B cell (primary cell): ENCODE data around the gene SEC16A. TPM values are rescaled to one million over a fixed set of nuclear protein-coding genes. Genes with fewer than 3 reads are reported as not detected.

Experiments
- ATAC-seq: fragments of 200-7000 bp; cut with Tn5 transposase; one replicate; pipeline ENCODE4 v1.10.0; 2021; ENCODE audit warnings: low read depth, mild to moderate bottlenecking, moderate number of reproducible peaks, moderate library complexity
- CTCF ChIA-PET: fragments of 350-600 bp; sonication (Branson Sonifier 250); formaldehyde crosslinking; loops from one replicate; lab custom pipeline; 2021; ENCODE audit warnings: antibody characterized with exemption, inconsistent platforms; lab: Charles Lee
- POLR2A ChIA-PET: fragments of 350-600 bp; sonication (Branson Sonifier 250); formaldehyde crosslinking; loops from one replicate; lab custom pipeline; 2021; ENCODE audit warnings: antibody characterized with exemption; lab: Charles Lee
- DNase-seq: peaks from one replicate; pipeline ENCODE4 v3.0.0; 2013
- H2AFZ ChIP-seq: 2 replicates; pipeline ENCODE4 v1.6.1; 2012; ENCODE audit warnings: mild to moderate bottlenecking, low read depth, low read length; ENCODE audit not compliant: insufficient read depth, poor library complexity, severe bottlenecking
- H3K27ac ChIP-seq, 2 donors: 1 replicate in 1 of 2; 2 replicates in 1 of 2; pipeline ENCODE4 v1.5.1; 2012 to 2013; ENCODE audit warnings: low read length in 2 of 2, mild to moderate bottlenecking in 2 of 2, moderate library complexity in 1 of 2
- H3K27me3 ChIP-seq, 4 experiments: fragments of 200-600 bp in 1 of 4; sonication (generic) in 1 of 4; replicated peaks in 1 of 4; 1 replicate in 2 of 4; 2 replicates in 2 of 4; pipeline versions ENCODE4 v1.6.1 to v1.7.0; 2013 to 2016; ENCODE audit warnings: low read length in 3 of 4, mild to moderate bottlenecking in 2 of 4, mixed read lengths in 1 of 4, moderate library complexity in 1 of 4; ENCODE audit not compliant: insufficient read depth in 4 of 4, control insufficient read depth in 3 of 4; ENCODE audit errors: control extremely low read depth in 1 of 4
- H3K36me3 ChIP-seq, 2 experiments: replicated peaks in 1 of 2; 1 replicate in 1 of 2; 2 replicates in 1 of 2; pipeline versions ENCODE4 v1.6.1 to v1.7.1; 2013; ENCODE audit warnings: low read length in 1 of 2; ENCODE audit not compliant: insufficient read depth in 2 of 2, control insufficient read depth in 1 of 2; ENCODE audit errors: control extremely low read depth in 1 of 2, extremely low read depth in 1 of 2
- H3K4me1 ChIP-seq, 2 donors: fragments of 200-600 bp in 1 of 2; sonication (generic) in 1 of 2; 1 replicate in 1 of 2; 2 replicates in 1 of 2; pipeline versions ENCODE4 v1.5.1 to v1.6.1; 2013 to 2017; ENCODE audit warnings: low read length in 2 of 2; ENCODE audit not compliant: control insufficient read depth in 2 of 2, insufficient read depth in 2 of 2
- H3K4me2 ChIP-seq: replicated peaks from 2 replicates; pipeline ENCODE3; 2012; ENCODE audit warnings: mild to moderate bottlenecking, low read depth, low read length; ENCODE audit not compliant: poor library complexity, severe bottlenecking
- H3K4me3 ChIP-seq, 5 experiments: fragments of 200-600 bp in 1 of 5; sonication (generic) in 1 of 5; 1 replicate in 3 of 5; 2 replicates in 2 of 5; pipeline versions ENCODE4 v1.5.1 to v1.7.0; 2011 to 2016; ENCODE audit warnings: low read length in 4 of 5, mild to moderate bottlenecking in 4 of 5, low read depth in 2 of 5, control low read depth in 1 of 5, moderate library complexity in 1 of 5; ENCODE audit not compliant: insufficient read depth in 1 of 5; ENCODE audit errors: control extremely low read depth in 1 of 5, extremely low read depth in 1 of 5
- H3K79me2 ChIP-seq: fragments of 200-600 bp; sonication (generic); one replicate; pipeline ENCODE4 v1.6.0; 2016; ENCODE audit warnings: low read length; ENCODE audit not compliant: control insufficient read depth, insufficient read depth
- H3K9ac ChIP-seq: fragments of 200-600 bp; sonication (generic); 2 replicates; pipeline ENCODE4 v1.6.1; 2017; ENCODE audit warnings: mild to moderate bottlenecking, low read length, moderate library complexity
- H3K9me3 ChIP-seq, 3 donors: one replicate each; pipeline versions ENCODE4 v1.6.1 to v1.7.1; 2013; ENCODE audit warnings: low read length in 2 of 3; ENCODE audit not compliant: control insufficient read depth in 2 of 3, insufficient read depth in 1 of 3; ENCODE audit errors: control extremely low read depth in 1 of 3
- H4K20me1 ChIP-seq: 2 replicates; pipeline ENCODE4 v1.6.0; 2012; ENCODE audit warnings: mild to moderate bottlenecking, low read length; ENCODE audit not compliant: insufficient read depth, control insufficient read depth, poor library complexity, severe bottlenecking
- H3K27ac Mint-ChIP-seq: one replicate; pipeline ENCODE4 v1.8.0; 2021; ENCODE audit warnings: mixed read lengths
- H3K27me3 Mint-ChIP-seq: one replicate; pipeline ENCODE4 v1.8.0; 2021; ENCODE audit warnings: mixed read lengths
- H3K4me1 Mint-ChIP-seq: one replicate; pipeline ENCODE4 v1.8.0; 2021; ENCODE audit warnings: mixed read lengths
- H3K4me3 Mint-ChIP-seq: one replicate; pipeline ENCODE4 v1.8.0; 2021; ENCODE audit warnings: mixed read lengths
- H3K9me3 Mint-ChIP-seq: one replicate; pipeline ENCODE4 v1.8.0; 2022; ENCODE audit warnings: mixed read lengths; ENCODE audit not compliant: insufficient read depth
- EZH2 ChIP-seq: IDR thresholded peaks from 2 replicates; pipeline ENCODE4 v1.6.1; 2012; ENCODE audit warnings: borderline replicate concordance, low read depth, mild to moderate bottlenecking, moderate library complexity, low read length; ENCODE audit not compliant: insufficient read depth, poor library complexity, severe bottlenecking
- WGBS: methylation state at CpG from one replicate; pipeline ENCODE4 v1.1.5; 2013; ENCODE audit warnings: missing lambda C conversion rate; ENCODE audit not compliant: insufficient coverage; 5-methylcytosine and 5-hydroxymethylcytosine counted together
- intact Hi-C: fragments of 100-400 bp; cut with micrococcal nuclease; formaldehyde crosslinking; loops from one replicate; pipeline ENCODE4 v1.10.0; 2022
- polyA plus RNA-seq: library from polyadenylated mRNA; depleted of rRNA; stranded (reverse); fragments of >200 nt; gene quantifications from 2 replicates; pipeline ENCODE4 v1.2.3, GENCODE V29; 2012
- total RNA-seq, 2 donors: library from RNA; stranded (reverse); fragments of 120-200 nt in 1 of 2; gene quantifications; 1 replicate in 1 of 2; 2 replicates in 1 of 2; pipeline versions ENCODE4 v1.2.3 to v1.2.4, GENCODE V29; 2013 to 2022
- TF ChIP-seq, protein P1 (sequence below): fragments of 200-600 bp; IDR thresholded peaks from one replicate; pipeline ENCODE4 v1.8.0; 2022; ENCODE audit warnings: antibody characterized with exemption, mild to moderate bottlenecking

Gene SEC16A
- total and polyA plus RNA-seq, 2 donors (not counting 1 experiment from before 2014, with no cell fraction given), result 31.7 to 73.4 TPM

DNA sequence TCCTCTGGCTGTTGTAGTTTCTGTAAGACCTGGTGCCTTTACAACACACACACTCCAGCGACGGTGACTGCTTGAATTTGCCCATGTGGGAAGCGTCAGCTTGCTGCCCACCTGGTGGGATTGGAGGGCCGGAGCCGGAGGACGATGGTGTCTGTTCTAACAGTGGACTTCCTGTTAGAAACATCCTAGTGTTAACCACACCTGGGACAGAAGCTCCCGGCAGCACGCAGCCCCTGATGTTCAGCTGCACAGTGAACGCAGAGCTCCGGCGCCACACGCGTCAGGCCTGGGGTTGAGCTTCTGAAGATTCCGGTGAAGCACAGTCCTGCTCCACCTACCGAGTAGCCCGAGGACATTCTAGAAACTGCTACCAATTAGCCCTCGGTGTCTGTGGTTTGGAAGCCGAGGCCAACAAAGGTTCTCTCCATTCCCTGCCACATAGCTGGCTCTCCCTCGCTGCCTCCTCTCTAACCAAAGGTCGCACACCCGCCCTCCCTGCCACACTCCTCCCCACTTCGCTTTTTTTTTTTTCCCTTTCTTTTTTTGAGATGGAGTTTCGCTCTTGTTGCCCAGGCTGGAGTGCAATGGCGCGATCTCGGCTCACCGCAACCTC is 58.0 kb downstream of the SEC16A start:
- Histone ChIP-seq H2AFZ (no peak overlapping the region), H3K4me1 (no peaks in the 10 kb centered on the region), H3K9me3 (no peaks in the 10 kb centered on the region), H3K36me3 (peaks cover 0 to 49% of the 10 kb centered on the region in 2 experiments), H3K27me3 (no peaks in the 10 kb centered on the region), H3K4me3 (no peak overlapping the region), H4K20me1 (no peaks in the 10 kb centered on the region), H3K79me2 (no peaks in the 10 kb centered on the region), H3K9ac (no peak overlapping the region), H3K4me2 (no peak overlapping the region), H3K27ac (no peak overlapping the region)
- H3K4me3 Mint-ChIP-seq, result no peak overlapping the region
- H3K4me1 Mint-ChIP-seq, result no peaks in the 10 kb centered on the region
- WGBS, result 92% methylated on average over 22 of the region's 27 CpGs
- intact Hi-C loops, result no loop called here
- no peaks in the 10 kb centered on the region for H3K27me3 Mint-ChIP-seq
- no peaks in the 10 kb centered on the region for H3K9me3 Mint-ChIP-seq
- TF ChIP-seq EZH2, result no peak
- TF ChIP-seq, protein P1, sequence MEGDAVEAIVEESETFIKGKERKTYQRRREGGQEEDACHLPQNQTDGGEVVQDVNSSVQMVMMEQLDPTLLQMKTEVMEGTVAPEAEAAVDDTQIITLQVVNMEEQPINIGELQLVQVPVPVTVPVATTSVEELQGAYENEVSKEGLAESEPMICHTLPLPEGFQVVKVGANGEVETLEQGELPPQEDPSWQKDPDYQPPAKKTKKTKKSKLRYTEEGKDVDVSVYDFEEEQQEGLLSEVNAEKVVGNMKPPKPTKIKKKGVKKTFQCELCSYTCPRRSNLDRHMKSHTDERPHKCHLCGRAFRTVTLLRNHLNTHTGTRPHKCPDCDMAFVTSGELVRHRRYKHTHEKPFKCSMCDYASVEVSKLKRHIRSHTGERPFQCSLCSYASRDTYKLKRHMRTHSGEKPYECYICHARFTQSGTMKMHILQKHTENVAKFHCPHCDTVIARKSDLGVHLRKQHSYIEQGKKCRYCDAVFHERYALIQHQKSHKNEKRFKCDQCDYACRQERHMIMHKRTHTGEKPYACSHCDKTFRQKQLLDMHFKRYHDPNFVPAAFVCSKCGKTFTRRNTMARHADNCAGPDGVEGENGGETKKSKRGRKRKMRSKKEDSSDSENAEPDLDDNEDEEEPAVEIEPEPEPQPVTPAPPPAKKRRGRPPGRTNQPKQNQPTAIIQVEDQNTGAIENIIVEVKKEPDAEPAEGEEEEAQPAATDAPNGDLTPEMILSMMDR, result no peak
- no peak for DNase-seq
- H3K27ac Mint-ChIP-seq, result no peak overlapping the region
- POLR2A ChIA-PET, result no interaction called here
- ATAC-seq, result no peak
- CTCF ChIA-PET, result interaction anchor here (2.0 kb wide), 1 partner anchor 61 kb away, joined by 4 read pairs; no protein-coding TSS in a partner anchor

DNA sequence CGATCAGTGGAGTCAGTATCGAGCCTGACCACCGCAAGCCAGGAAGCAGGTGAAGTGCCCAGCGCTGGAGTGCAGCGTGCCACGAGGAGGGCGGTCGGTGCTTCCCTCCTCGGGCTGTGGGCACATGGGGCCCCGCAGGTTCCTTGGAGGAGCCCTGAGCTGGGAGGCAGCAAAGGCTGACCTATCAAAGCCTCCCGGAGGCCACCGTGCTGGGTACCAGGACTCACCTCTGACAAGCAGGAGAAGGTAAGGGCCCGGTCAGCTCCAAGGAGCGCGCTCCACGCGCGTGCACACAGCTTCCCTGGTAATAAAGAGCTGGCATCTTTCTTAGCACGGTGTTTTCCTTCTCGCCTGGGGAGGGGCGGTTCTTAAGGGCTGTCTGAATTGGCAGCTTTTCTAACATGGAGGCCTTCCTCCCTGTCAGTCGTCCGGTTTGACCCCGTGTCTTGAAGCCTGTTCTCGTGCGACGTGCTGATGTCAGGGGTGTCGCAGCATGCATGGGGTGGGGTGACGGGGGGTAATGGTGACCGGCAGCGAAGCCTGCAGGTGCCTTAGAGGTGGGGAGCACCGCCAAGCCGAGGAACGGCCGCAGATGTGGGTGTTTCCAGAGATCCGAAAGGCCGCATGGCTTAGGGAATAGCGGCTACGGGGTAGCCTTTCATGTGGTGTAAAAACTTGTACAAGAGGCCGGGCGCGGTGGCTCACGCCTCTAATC is 59.3 kb downstream of the SEC16A start:
- no peaks in the 10 kb centered on the region for H3K79me2 ChIP-seq
- no peaks in the 10 kb centered on the region for H3K4me1 ChIP-seq
- Mint-ChIP-seq H3K27ac (no peak overlapping the region), H3K4me1 (no peaks in the 10 kb centered on the region), H3K27me3 (no peaks in the 10 kb centered on the region), H3K9me3 (no peaks in the 10 kb centered on the region), H3K4me3 (no peak overlapping the region)
- H3K9ac ChIP-seq, result no peak overlapping the region
- TF ChIP-seq, protein P1, result no peak
- TF ChIP-seq EZH2, result no peak
- H3K4me2 ChIP-seq, result no peak overlapping the region
- H3K4me3 ChIP-seq, result no peak overlapping the region
- H2AFZ ChIP-seq, result no peak overlapping the region
- peaks cover 0 to 50% of the 10 kb centered on the region in 2 experiments for H3K36me3 ChIP-seq
- no peaks in the 10 kb centered on the region for H3K27me3 ChIP-seq
- intact Hi-C loops, result no loop called here
- no peak overlapping the region for H3K27ac ChIP-seq
- ATAC-seq (no peak), DNase-seq (no peak)
- CTCF ChIA-PET, result no interaction called here
- WGBS, result 95% methylated on average over 42 of the region's 43 CpGs
- no peaks in the 10 kb centered on the region for H4K20me1 ChIP-seq
- POLR2A ChIA-PET, result no interaction called here
- H3K9me3 ChIP-seq, result no peaks in the 10 kb centered on the region
